ENCODE data around the gene CCDC158. TPM values are rescaled to one million over a fixed set of nuclear protein-coding genes. Genes with fewer than 3 reads are reported as not detected.
A peak's percentile ranks its signal among the peaks of the same experiment; 100 is the strongest.

The CCDC158 gene
- total and polyA plus RNA-seq, 2 of the 4 experiments (the other 2 are of a cell fraction), result not detected

DNA sequence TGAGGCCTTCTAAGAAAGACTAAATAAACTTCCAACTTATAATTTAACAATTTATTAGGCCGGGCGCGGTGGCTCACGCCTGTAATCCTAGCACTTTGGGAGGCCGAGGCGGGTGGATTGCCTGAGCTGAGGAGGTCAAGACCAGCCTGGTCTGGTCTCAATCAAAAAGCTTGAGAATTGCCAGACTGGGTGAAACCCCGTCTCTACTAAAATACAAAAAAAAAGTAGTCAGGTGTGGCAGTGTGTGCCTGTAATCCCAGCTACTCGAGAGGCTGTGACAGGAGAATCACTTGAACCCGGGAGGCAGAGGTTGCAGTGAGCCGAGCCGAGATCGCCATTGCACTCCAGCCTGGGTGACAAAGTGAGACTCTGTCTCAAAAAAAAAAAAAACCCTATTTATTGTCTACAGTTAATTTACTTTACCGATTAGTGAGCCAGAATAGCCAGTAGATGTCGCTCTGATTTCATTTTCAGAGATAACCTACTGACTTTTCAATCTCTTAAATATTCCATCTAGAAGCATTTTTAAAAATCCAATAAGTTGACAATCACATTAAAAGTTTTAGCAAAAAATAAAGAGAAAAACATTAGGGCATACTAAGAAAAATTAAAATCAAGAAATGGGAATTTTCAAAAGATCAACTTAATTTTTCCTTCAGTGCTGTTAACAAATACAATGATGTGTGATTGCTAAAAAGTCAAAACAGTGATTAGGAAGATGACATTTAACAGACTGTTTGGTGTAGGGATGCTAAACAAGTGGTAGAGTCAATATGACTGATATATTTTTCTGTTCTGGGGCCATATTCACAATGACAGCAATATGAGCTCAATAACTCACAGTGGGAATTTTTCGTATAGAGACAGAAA lies 9.8 kb upstream of the CCDC158 start:
- Histone ChIP-seq H3K9me3 (ENCODE audit: control insufficient read depth, insufficient read depth, low read length) (no peaks in the 10 kb centered on the region), H4K91ac (ENCODE audit: insufficient read depth, low read depth, low read length) (no peak overlapping the region), H3K9me1 (ENCODE audit: insufficient read depth, low read length) (no peaks in the 10 kb centered on the region), H3K56ac (ENCODE audit: extremely low read depth, insufficient read depth, low read length) (no peak overlapping the region), H4K8ac (ENCODE audit: low read depth in 2 of 2, low read length in 2 of 2) (no peak overlapping the region), H2BK5ac (ENCODE audit: low read depth, low read length, poor library complexity, severe bottlenecking) (no peak overlapping the region), H2AK5ac (ENCODE audit: low read depth, low read length) (no peak overlapping the region), H3K14ac (replicated peaks; ENCODE audit: low read depth, low read length) (no peak overlapping the region), H3K23ac (ENCODE audit: low read depth, low read length) (no peak overlapping the region), H3K27ac (ENCODE audit: insufficient read depth, low read length) (no peak overlapping the region), H2BK120ac (ENCODE audit: low read depth, low read length) (no peak overlapping the region), H2AFZ (replicated peaks; ENCODE audit: low read length, poor library complexity) (no peak overlapping the region), H3K9ac (ENCODE audit: low read depth, low read length) (no peak overlapping the region), H3K4me3 (ENCODE audit: insufficient read depth, low read depth, low read length) (no peak overlapping the region), H3K36me3 (ENCODE audit: control insufficient read depth, insufficient read depth, low read length) (no peaks in the 10 kb centered on the region), H2BK15ac (ENCODE audit: low read depth, low read length) (no peak overlapping the region), H3K79me1 (ENCODE audit: low read depth in 1 of 2, low read length in 2 of 2) (no peaks in the 10 kb centered on the region), H4K20me1 (ENCODE audit: insufficient read depth, low read length) (no peaks in the 10 kb centered on the region), H2BK20ac (ENCODE audit: low read depth, low read length) (no peak overlapping the region), H3K4me1 (ENCODE audit: control insufficient read depth, insufficient read depth, low read length) (no peaks in the 10 kb centered on the region), H4K5ac (ENCODE audit: low read depth, low read length) (no peak overlapping the region), H2AK9ac (replicated peaks; ENCODE audit: low read depth, low read length, poor library complexity) (no peak overlapping the region), H3K18ac (ENCODE audit: low read depth, low read length) (no peak overlapping the region), H3K4me2 (ENCODE audit: low read depth, low read length) (no peak overlapping the region), H3K27me3 (ENCODE audit: control insufficient read depth, insufficient read depth, low read length) (peaks cover 21% of the 10 kb centered on the region), H3K4ac (ENCODE audit: low read depth, low read length) (no peak overlapping the region)
- BruUV-seq (replicated peaks), result no TSS peak
- WGBS, 2 experiments (ENCODE audit: extremely low coverage in 2 of 2, insufficient read length in 1 of 2), result no CpG with 5 or more reads among the region's 15 CpGs
- intact Hi-C loops (cut with micrococcal nuclease) (loop anchor here (1.0 to 10.0 kb wide), 5 partner anchors 75 to 772 kb away; no protein-coding TSS in a partner anchor), in situ Hi-C loops (cut with MboI; ENCODE audit: low sequenced_read_pairs) (loop anchor here (5.0 to 25.0 kb wide), 3 partner anchors 77 to 782 kb away; no protein-coding TSS in a partner anchor), dilution Hi-C loops (cut with HindIII; ENCODE audit: low sequenced_read_pairs, unreplicated experiment) (no loop called here)
- ATAC-seq (ENCODE audit: low read depth) (peak; percentile 72; the same call in 1 of the 2 replicates), DNase-seq (peak; percentile 60)
- TF ChIP-seq, protein P1, sequence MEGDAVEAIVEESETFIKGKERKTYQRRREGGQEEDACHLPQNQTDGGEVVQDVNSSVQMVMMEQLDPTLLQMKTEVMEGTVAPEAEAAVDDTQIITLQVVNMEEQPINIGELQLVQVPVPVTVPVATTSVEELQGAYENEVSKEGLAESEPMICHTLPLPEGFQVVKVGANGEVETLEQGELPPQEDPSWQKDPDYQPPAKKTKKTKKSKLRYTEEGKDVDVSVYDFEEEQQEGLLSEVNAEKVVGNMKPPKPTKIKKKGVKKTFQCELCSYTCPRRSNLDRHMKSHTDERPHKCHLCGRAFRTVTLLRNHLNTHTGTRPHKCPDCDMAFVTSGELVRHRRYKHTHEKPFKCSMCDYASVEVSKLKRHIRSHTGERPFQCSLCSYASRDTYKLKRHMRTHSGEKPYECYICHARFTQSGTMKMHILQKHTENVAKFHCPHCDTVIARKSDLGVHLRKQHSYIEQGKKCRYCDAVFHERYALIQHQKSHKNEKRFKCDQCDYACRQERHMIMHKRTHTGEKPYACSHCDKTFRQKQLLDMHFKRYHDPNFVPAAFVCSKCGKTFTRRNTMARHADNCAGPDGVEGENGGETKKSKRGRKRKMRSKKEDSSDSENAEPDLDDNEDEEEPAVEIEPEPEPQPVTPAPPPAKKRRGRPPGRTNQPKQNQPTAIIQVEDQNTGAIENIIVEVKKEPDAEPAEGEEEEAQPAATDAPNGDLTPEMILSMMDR (conservative IDR thresholded peaks at IDR 0.05; ENCODE audit: low read depth, low read length), result peak; percentile 78
- TF ChIP-seq RFX5 (IDR thresholded peaks at IDR 0.05; ENCODE audit: low read depth, low read length) (no peak), MAFK (IDR thresholded peaks at IDR 0.05; ENCODE audit: low read depth, low read length) (no peak), CHD1 (IDR thresholded peaks at IDR 0.05; ENCODE audit: low read depth, low read length) (no peak), CEBPB (IDR thresholded peaks at IDR 0.05; ENCODE audit: low read depth, low read length) (no peak), MXI1 (IDR thresholded peaks at IDR 0.05; ENCODE audit: borderline replicate concordance, low read depth, low read length) (no peak), NFE2L2 (IDR thresholded peaks at IDR 0.05; ENCODE audit: low read depth, low read length) (no peak), RCOR1 (IDR thresholded peaks at IDR 0.05; ENCODE audit: insufficient replicate concordance, low read length) (no peak), RAD21 (IDR thresholded peaks at IDR 0.05; ENCODE audit: low read length) (peak; percentile 76), SMC3 (IDR thresholded peaks at IDR 0.05; ENCODE audit: low read depth, low read length) (peak; percentile 62), BHLHE40 (IDR thresholded peaks at IDR 0.05; ENCODE audit: low read depth, low read length) (no peak)
- TF ChIP-seq, protein P2, sequence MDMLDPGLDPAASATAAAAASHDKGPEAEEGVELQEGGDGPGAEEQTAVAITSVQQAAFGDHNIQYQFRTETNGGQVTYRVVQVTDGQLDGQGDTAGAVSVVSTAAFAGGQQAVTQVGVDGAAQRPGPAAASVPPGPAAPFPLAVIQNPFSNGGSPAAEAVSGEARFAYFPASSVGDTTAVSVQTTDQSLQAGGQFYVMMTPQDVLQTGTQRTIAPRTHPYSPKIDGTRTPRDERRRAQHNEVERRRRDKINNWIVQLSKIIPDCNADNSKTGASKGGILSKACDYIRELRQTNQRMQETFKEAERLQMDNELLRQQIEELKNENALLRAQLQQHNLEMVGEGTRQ (IDR thresholded peaks at IDR 0.05; ENCODE audit: low read depth, low read length), result no peak
- TF ChIP-seq, protein P3, sequence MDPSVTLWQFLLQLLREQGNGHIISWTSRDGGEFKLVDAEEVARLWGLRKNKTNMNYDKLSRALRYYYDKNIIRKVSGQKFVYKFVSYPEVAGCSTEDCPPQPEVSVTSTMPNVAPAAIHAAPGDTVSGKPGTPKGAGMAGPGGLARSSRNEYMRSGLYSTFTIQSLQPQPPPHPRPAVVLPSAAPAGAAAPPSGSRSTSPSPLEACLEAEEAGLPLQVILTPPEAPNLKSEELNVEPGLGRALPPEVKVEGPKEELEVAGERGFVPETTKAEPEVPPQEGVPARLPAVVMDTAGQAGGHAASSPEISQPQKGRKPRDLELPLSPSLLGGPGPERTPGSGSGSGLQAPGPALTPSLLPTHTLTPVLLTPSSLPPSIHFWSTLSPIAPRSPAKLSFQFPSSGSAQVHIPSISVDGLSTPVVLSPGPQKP (IDR thresholded peaks at IDR 0.05; ENCODE audit: borderline replicate concordance, low read depth, low read length), result no peak
- ChIA-PET POLR2A (ENCODE audit: unreplicated experiment) (no interaction called here), CTCF (interaction anchor here (0.6 to 1.0 kb wide), 8 partner anchors 9 to 1212 kb away, joined by 3 to 7 read pairs (median 3); no protein-coding TSS in a partner anchor)
